ENCODE data around the gene TAF4B.
A peak's percentile ranks its signal among the peaks of the same experiment; 100 is the strongest.
"Not testable (repeated sequence)": the region's sequence is repeated elsewhere in the genome, so short reads cannot be mapped to it uniquely, and the experiment has no call there.

Gene TAF4B

DNA sequence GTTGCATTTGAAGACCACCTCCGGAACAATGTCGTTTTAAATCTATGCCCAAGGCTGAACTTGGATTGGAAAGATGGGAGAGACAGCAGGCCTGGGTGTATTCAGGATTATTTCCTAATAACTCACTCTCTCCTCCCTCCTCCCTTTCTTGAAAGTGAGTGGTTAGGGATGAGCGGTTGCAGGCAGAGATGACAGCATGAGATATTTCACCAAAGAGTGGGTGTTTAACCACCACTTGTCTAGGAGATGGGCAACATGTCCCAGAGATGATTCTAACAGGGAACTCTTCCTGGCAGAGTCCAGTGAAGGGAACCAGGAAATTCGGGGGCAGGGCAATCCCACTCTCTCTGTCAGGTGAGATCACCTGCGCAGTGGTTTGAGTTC lies 198.9 kb downstream of the TAF4B start:
- peak; percentile 19 for DNase-seq

DNA sequence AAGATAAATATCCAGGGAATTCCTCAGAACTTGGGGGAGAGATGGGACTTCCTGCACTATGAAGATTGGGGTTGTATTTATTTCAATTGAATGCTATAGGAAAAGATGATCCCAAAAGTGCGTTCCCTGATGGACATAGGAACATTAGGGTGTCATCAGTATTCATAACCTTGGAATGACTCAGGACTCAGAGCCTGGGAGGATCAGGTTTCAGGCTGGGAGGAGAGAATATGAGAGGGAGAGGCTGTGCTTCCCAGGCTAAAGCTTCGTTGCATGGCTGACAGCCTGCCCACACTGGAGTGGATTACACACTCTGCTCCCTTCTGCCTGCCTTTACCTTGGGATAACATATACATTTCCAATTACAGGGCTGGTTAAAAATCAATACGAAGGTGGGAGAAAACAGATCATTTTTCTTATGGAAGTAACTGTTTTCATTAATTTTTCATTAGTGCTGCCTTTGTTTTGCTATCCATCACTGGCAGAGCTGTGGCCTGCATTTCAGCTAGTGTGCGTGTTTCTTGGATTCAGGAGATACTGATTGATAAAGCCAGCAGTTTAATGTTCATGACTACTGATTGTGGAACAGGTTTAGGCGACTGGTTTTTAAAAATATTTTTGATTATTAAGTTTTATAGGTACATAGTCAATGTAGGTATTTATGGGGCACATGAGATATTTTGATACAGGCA lies 203.4 kb downstream of the TAF4B start:
- DNase-seq: peak; percentile 87

DNA sequence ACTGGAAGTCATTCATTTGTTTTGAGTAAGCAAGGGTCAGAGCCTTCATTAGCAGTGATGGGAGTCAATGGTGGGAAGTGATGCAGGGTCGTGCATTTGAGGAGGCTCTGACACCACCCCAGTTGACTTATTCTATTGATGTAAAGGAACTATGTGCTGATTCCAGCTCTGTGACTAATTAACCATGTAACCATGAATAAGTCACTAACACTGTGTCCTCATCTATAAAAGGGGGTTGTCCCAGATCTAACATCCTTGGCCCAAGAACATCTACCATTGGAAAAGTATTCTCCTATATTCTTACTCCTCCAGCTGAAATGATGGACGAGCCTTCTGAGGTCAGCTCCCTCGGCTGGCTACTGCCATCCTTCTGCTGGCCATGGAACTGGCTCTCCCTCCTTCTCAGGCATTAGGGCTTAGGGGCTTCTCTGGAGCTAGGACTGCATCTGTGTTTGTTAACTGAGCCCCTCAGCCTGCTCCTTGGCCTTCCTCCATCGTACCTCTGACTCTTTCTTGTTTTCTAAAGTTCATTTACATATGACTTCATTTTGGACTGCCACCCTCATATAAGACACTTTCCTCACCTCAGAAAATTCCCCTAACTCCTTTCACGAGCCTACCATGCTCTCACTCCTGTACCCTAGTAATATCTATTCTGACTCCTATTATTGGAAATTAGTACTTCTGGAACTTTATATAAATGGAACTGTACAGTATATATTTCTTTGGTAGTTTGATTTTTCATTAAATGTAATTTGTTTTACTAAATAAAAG lies 206.6 kb downstream of the TAF4B start:
- DNase-seq: no peak

DNA sequence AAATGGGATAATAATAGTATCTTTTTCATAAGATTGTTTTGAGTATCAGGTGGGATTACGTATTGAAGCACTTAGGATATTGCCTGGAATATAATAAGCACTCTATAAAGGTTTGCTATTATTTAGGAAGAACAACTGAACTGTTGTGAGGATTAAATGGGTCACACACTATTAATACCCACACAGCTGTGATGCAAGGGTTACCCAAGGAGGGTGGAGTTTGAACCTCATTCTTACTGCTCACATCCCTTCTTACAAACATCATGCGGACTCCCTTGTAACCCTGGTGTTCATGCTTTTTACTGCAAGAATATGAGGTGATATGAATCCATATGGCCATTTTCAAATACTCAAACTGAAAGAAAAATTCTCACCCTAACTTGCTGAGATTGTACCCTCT lies 208.6 kb downstream of the TAF4B start:
- no peak for DNase-seq

DNA sequence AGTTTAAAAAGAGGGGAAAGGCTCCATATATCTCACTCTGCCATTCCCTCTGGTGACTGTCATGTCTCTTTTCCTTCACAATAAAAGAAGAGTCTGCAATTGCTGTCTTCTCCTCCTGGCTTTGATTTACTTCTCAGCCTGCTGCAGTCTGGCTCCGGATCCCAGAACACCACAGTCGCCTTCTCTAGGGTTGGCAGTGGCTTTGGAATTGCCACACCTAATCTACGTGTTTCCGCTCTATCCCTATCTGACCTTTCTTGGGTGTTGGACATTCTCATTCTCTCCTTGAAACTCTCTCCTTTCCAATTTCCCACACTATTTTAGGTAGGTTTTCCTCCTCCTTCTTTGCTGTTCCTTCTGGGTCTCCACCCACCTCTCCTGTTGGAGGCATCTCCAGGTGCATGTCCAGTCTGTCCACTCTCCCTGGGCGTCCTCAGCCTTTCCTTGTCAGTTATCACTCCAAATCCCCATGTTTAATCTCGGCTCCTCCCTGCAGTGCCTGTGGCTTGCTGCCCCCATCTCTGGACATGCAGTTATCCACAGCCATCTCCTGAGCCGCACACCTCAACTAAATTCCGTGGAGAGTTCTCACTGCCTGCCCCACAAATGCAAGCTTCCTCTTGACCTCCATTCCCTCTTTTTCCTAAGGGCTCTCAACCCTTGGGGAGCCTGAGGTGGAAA lies 209.3 kb downstream of the TAF4B start:
- no peak for DNase-seq

DNA sequence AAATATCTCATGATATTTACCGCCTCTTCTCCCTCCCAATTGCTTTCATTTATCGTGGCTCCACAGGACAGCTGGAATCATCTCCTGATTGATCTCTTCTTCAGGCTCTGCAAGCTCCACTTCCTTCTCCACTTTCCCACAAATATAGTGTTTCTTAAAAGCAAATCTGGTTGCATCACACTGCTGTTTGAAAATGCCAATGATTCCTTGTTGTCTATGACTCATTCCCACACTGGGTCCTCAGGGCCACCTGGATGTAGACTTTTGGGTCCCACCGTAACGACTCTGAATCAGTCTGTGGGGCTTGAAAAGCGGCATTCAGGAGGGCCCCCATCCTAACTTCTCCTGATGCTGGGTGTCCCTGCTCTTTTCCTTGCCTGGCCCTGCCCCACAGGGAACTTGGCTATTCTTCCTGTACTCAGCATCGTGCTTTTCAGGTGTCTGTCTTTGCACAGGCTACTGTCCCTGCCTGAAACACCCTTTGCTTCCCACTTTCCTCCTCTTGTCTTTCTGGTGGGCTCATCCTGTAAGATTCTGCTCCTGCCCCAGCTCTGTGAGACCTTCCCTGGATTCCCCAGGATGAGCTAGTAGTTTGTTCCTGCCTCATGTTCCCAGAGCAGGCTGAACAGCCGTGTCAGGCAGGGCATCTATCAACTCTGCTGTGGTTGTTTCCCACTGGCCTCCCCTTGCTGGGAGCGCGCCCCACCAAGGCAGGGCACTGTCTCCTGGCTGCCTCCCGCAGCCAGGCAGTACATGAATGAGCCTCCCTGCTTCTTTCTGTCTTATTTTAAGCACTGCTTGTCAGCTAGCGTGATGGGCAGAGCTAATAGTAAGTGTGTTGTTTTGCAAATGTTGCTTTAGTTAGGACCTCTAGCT lies 210.2 kb downstream of the TAF4B start:
- DNase-seq: peak; percentile 85

DNA sequence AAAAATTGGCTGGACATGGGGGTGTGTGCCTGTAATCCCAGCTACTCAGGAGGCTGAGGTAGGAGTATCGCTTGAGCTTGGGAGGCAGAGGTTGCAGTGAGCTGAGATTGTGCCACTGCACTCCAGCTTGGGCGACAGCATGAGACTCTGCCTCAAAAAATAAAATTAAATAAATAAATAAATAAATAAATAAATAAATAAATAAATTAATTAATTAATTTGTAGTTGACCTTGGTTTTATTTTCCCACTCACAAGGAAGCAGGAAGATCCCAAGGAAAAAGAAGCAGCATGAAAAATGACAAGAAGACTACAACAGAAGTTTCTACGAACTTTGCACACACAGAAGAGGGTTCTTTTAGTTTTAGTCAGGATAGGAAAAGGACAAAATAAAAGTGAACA lies 211.4 kb downstream of the TAF4B start:
- DNase-seq: not testable (repeated sequence)

DNA sequence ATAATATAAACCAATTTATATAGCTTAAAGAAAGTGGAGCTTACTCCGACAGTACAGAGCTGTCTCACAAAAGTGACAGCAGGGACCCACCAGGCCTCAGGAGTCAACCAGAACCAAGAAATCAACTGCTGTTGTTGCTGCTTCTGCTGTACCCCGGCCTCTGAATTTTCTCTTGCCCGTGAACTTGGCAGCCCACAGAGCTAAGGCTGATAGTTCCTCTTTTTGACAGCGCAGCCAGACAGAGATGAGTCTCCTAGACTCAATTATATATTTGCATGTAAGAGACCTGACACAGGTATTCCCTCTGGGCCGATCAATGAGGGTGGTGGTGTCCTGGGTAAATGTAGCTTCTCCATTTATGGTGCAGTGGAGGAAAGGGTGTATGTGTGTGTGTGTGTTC lies 212.7 kb downstream of the TAF4B start:
- no peak for DNase-seq

DNA sequence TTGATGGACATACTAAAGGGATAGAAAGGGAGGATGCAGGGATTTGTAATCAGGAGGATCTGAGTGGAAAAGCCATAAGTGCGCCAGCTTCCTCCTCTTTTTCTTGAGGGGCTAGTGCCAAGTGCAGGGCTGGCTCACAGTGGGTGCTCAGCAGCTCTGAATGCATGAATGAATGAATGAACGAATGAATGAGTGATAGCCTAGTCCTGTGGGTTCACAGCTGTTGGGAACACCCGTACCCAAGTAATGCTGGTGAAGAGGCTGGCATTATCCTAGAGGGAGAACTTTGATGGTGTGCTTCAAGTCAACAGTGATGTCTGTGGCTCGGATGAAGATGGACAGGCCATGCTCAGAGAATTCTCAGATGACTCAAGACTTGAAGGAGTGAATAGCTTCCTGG lies 213.3 kb downstream of the TAF4B start:
- no peak for DNase-seq

DNA sequence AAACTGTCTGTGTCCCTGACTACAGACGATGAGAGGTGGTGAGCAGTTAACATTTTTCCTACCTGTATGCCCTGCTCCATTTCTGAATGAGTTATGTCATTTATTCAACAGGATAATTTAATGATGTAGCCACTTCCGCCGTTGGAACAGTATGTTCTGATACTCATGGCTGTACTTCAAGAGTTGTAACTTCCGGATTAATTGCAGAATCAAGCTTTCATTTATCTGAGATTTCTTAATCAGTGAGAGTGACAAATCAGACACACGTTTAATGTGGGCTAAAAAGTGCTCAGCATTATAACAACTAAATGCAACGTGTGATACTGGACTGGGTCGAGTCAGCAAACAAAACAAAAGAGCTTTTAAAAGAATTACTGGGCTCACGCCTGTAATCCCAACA lies 214.4 kb downstream of the TAF4B start:
- no peak for DNase-seq
